Measurements from ENCODE around the gene CUEDC1.
A peak's percentile ranks its signal among the peaks of the same experiment; 100 is the strongest.

The CUEDC1 gene

GRCh38 chr17:57855391-57856035 is 99.7 kb downstream of the CUEDC1 start:
- Histone ChIP-seq H3K9me3 (replicated peaks in 1 of 2; ENCODE audit: control insufficient read depth in 2 of 2, insufficient read depth in 1 of 2, low read depth in 1 of 2, low read length in 2 of 2) (no peaks in the 10 kb centered on the region), H3K27ac (replicated peaks; ENCODE audit: low read length) (peak overlapping the region; percentile 4), H3K4me2 (ENCODE audit: insufficient read depth, low read length, poor library complexity, severe bottlenecking) (no peak overlapping the region), H3K27me3 (ENCODE audit: control insufficient read depth in 3 of 3, insufficient read depth in 3 of 3, low read depth in 1 of 3, low read length in 3 of 3) (peaks cover 0 to 2% (median 0%) of the 10 kb centered on the region in 3 experiments), H4K8ac (ENCODE audit: low read depth, low read length) (no peak overlapping the region), H3K23ac (ENCODE audit: low read depth, low read length, poor library complexity) (no peak overlapping the region), H3K4ac (ENCODE audit: low read length) (no peak overlapping the region), H3K9ac (ENCODE audit: low read depth, low read length, poor library complexity) (no peak overlapping the region), H3K4me3 (ENCODE audit: low read length in 2 of 2) (peak overlapping the region in 1 of 2 donors; percentile 23), H3K14ac (ENCODE audit: low read length) (no peak overlapping the region), H2BK15ac (ENCODE audit: low read length) (no peak overlapping the region), H2AFZ (ENCODE audit: low read length) (no peak overlapping the region), H3K4me1 (ENCODE audit: control insufficient read depth in 2 of 2, insufficient read depth in 1 of 2, low read depth in 1 of 2, low read length in 2 of 2) (peaks cover 7 to 10% of the 10 kb centered on the region in 2 donors), H3K36me3 (replicated peaks in 1 of 2; ENCODE audit: control insufficient read depth in 2 of 2, insufficient read depth in 2 of 2, low read length in 2 of 2) (peaks cover 0 to 3% of the 10 kb centered on the region in 2 donors), H3K18ac (ENCODE audit: low read length) (no peak overlapping the region), H2BK120ac (ENCODE audit: low read depth, low read length) (no peak overlapping the region), H2BK12ac (ENCODE audit: low read length) (no peak overlapping the region), H3K79me1 (ENCODE audit: low read depth, low read length) (no peaks in the 10 kb centered on the region), H2BK5ac (ENCODE audit: low read length) (no peak overlapping the region), H4K91ac (ENCODE audit: low read depth, low read length, poor library complexity) (no peak overlapping the region), H2AK5ac (ENCODE audit: low read depth, low read length) (peak overlapping the region; percentile 34)
- DNase-seq (ENCODE audit: low spot score), result no peak
- WGBS, 2 donors (ENCODE audit: extremely low coverage in 2 of 2, insufficient read length in 2 of 2, insufficient replicate concordance in 1 of 2), result no CpG with 5 or more reads among the region's 6 CpGs

GRCh38 chr17:57853695-57854094 is 101.5 kb downstream of the CUEDC1 start:
- no peak overlapping the region for H2BK120ac ChIP-seq (ENCODE audit: low read depth, low read length)
- H3K4me1 ChIP-seq (ENCODE audit: control insufficient read depth in 2 of 2, insufficient read depth in 1 of 2, low read depth in 1 of 2, low read length in 2 of 2), result peaks cover 11 to 12% of the 10 kb centered on the region in 2 donors
- no peak overlapping the region for H2AK5ac ChIP-seq (ENCODE audit: low read depth, low read length)
- H3K79me1 ChIP-seq (ENCODE audit: low read depth, low read length), result peaks cover 4% of the 10 kb centered on the region
- no peak overlapping the region for H3K4me2 ChIP-seq (ENCODE audit: insufficient read depth, low read length, poor library complexity, severe bottlenecking)
- no peak overlapping the region for H2BK15ac ChIP-seq (ENCODE audit: low read length)
- no peak overlapping the region for H3K4me3 ChIP-seq (ENCODE audit: low read length in 2 of 2)
- WGBS, 2 donors (ENCODE audit: extremely low coverage in 2 of 2, insufficient read length in 2 of 2, insufficient replicate concordance in 1 of 2), result no CpG with 5 or more reads among the region's 8 CpGs
- no peak overlapping the region for H3K23ac ChIP-seq (ENCODE audit: low read depth, low read length, poor library complexity)
- H3K9ac ChIP-seq (ENCODE audit: low read depth, low read length, poor library complexity), result no peak overlapping the region
- no peak overlapping the region for H4K8ac ChIP-seq (ENCODE audit: low read depth, low read length)
- no peak overlapping the region for H2AFZ ChIP-seq (ENCODE audit: low read length)
- no peak overlapping the region for H3K27ac ChIP-seq (replicated peaks; ENCODE audit: low read length)
- DNase-seq (ENCODE audit: low spot score), result no peak
- no peak overlapping the region for H2BK5ac ChIP-seq (ENCODE audit: low read length)
- H3K18ac ChIP-seq (ENCODE audit: low read length), result no peak overlapping the region
- H3K9me3 ChIP-seq (replicated peaks in 1 of 2; ENCODE audit: control insufficient read depth in 2 of 2, insufficient read depth in 1 of 2, low read depth in 1 of 2, low read length in 2 of 2), result no peaks in the 10 kb centered on the region
- peak overlapping the region; percentile 67 for H2BK12ac ChIP-seq (ENCODE audit: low read length)
- H4K91ac ChIP-seq (ENCODE audit: low read depth, low read length, poor library complexity), result no peak overlapping the region
- no peaks in the 10 kb centered on the region for H3K27me3 ChIP-seq (ENCODE audit: control insufficient read depth in 3 of 3, insufficient read depth in 3 of 3, low read depth in 1 of 3, low read length in 3 of 3)
- no peak overlapping the region for H3K14ac ChIP-seq (ENCODE audit: low read length)
- H3K4ac ChIP-seq (ENCODE audit: low read length), result no peak overlapping the region
- peaks cover 0 to 2% of the 10 kb centered on the region in 2 donors for H3K36me3 ChIP-seq (replicated peaks in 1 of 2; ENCODE audit: control insufficient read depth in 2 of 2, insufficient read depth in 2 of 2, low read length in 2 of 2)

GRCh38 chr17:57852955-57853328 is 102.3 kb downstream of the CUEDC1 start:
- Histone ChIP-seq H3K79me1 (ENCODE audit: low read depth, low read length) (peaks cover 4% of the 10 kb centered on the region), H2BK5ac (ENCODE audit: low read length) (no peak overlapping the region), H3K18ac (ENCODE audit: low read length) (no peak overlapping the region), H3K4ac (ENCODE audit: low read length) (no peak overlapping the region), H4K8ac (ENCODE audit: low read depth, low read length) (no peak overlapping the region), H3K27ac (replicated peaks; ENCODE audit: low read length) (no peak overlapping the region), H3K4me3 (ENCODE audit: low read length in 2 of 2) (no peak overlapping the region), H2BK15ac (ENCODE audit: low read length) (no peak overlapping the region), H2AFZ (ENCODE audit: low read length) (no peak overlapping the region), H3K4me2 (ENCODE audit: insufficient read depth, low read length, poor library complexity, severe bottlenecking) (no peak overlapping the region), H3K4me1 (ENCODE audit: control insufficient read depth in 2 of 2, insufficient read depth in 1 of 2, low read depth in 1 of 2, low read length in 2 of 2) (peaks cover 11 to 12% of the 10 kb centered on the region in 2 donors), H2BK12ac (ENCODE audit: low read length) (no peak overlapping the region), H4K91ac (ENCODE audit: low read depth, low read length, poor library complexity) (no peak overlapping the region), H3K14ac (ENCODE audit: low read length) (no peak overlapping the region), H3K9me3 (replicated peaks in 1 of 2; ENCODE audit: control insufficient read depth in 2 of 2, insufficient read depth in 1 of 2, low read depth in 1 of 2, low read length in 2 of 2) (no peaks in the 10 kb centered on the region), H3K23ac (ENCODE audit: low read depth, low read length, poor library complexity) (no peak overlapping the region), H3K36me3 (replicated peaks in 1 of 2; ENCODE audit: control insufficient read depth in 2 of 2, insufficient read depth in 2 of 2, low read length in 2 of 2) (peaks cover 0 to 8% of the 10 kb centered on the region in 2 donors), H3K9ac (ENCODE audit: low read depth, low read length, poor library complexity) (no peak overlapping the region), H2AK5ac (ENCODE audit: low read depth, low read length) (no peak overlapping the region), H3K27me3 (ENCODE audit: control insufficient read depth in 3 of 3, insufficient read depth in 3 of 3, low read depth in 1 of 3, low read length in 3 of 3) (no peaks in the 10 kb centered on the region), H2BK120ac (ENCODE audit: low read depth, low read length) (no peak overlapping the region)
- DNase-seq (ENCODE audit: low spot score), result no peak
- no CpG with 5 or more reads among the region's 6 CpGs for WGBS, 2 donors (ENCODE audit: extremely low coverage in 2 of 2, insufficient read length in 2 of 2, insufficient replicate concordance in 1 of 2)

GRCh38 chr17:57852092-57852954 is 102.9 kb downstream of the CUEDC1 start:
- Histone ChIP-seq H3K4ac (ENCODE audit: low read length) (no peak overlapping the region), H3K18ac (ENCODE audit: low read length) (no peak overlapping the region), H2AK5ac (ENCODE audit: low read depth, low read length) (peak overlapping the region; percentile 51), H3K23ac (ENCODE audit: low read depth, low read length, poor library complexity) (no peak overlapping the region), H3K36me3 (replicated peaks in 1 of 2; ENCODE audit: control insufficient read depth in 2 of 2, insufficient read depth in 2 of 2, low read length in 2 of 2) (peaks cover 0 to 12% of the 10 kb centered on the region in 2 donors), H3K9ac (ENCODE audit: low read depth, low read length, poor library complexity) (no peak overlapping the region), H3K14ac (ENCODE audit: low read length) (no peak overlapping the region), H2BK12ac (ENCODE audit: low read length) (no peak overlapping the region), H3K27ac (replicated peaks; ENCODE audit: low read length) (no peak overlapping the region), H2AFZ (ENCODE audit: low read length) (no peak overlapping the region), H2BK5ac (ENCODE audit: low read length) (no peak overlapping the region), H3K4me1 (ENCODE audit: control insufficient read depth in 2 of 2, insufficient read depth in 1 of 2, low read depth in 1 of 2, low read length in 2 of 2) (peaks cover 11 to 12% of the 10 kb centered on the region in 2 donors), H3K4me3 (ENCODE audit: low read length in 2 of 2) (no peak overlapping the region), H3K9me3 (replicated peaks in 1 of 2; ENCODE audit: control insufficient read depth in 2 of 2, insufficient read depth in 1 of 2, low read depth in 1 of 2, low read length in 2 of 2) (no peaks in the 10 kb centered on the region), H3K79me1 (ENCODE audit: low read depth, low read length) (peaks cover 4% of the 10 kb centered on the region), H4K91ac (ENCODE audit: low read depth, low read length, poor library complexity) (no peak overlapping the region), H2BK120ac (ENCODE audit: low read depth, low read length) (no peak overlapping the region), H3K4me2 (ENCODE audit: insufficient read depth, low read length, poor library complexity, severe bottlenecking) (no peak overlapping the region), H3K27me3 (ENCODE audit: control insufficient read depth in 3 of 3, insufficient read depth in 3 of 3, low read depth in 1 of 3, low read length in 3 of 3) (no peaks in the 10 kb centered on the region), H4K8ac (ENCODE audit: low read depth, low read length) (no peak overlapping the region), H2BK15ac (ENCODE audit: low read length) (no peak overlapping the region)
- no CpG with 5 or more reads among the region's 9 CpGs for WGBS, 2 donors (ENCODE audit: extremely low coverage in 2 of 2, insufficient read length in 2 of 2, insufficient replicate concordance in 1 of 2)
- DNase-seq (ENCODE audit: low spot score), result no peak
